K562 (cell line): ENCODE measurements around the gene KRT75. TPM values are rescaled to one million over a fixed set of nuclear protein-coding genes. Genes with fewer than 3 reads are reported as not detected.

Experiments
- SIN3A ChIP-seq, 2 experiments: fragments of 150-350 bp in 1 of 2; IDR thresholded peaks; 2 replicates each; pipeline ENCODE4 v1.6.1; 2011 to 2016; ENCODE audit warnings: borderline replicate concordance in 2 of 2, low read depth in 2 of 2, low read length in 2 of 2, mild to moderate bottlenecking in 2 of 2, moderate library complexity in 2 of 2; ENCODE audit not compliant: control insufficient read depth in 1 of 2
- polyA plus RNA-seq, 8 experiments: library from polyadenylated mRNA; depleted of rRNA in 4 of 8; stranded (reverse) in 5 of 8; unstranded in 3 of 8; fragments of >200 nt; fragmentation: Nextera tagmentation in 2 of 8; fragmentation: Illumina TruSeq in 1 of 8; extraction: Ambion mirVana in 2 of 8; extraction: Trizol in 1 of 8; gene quantifications; 2 replicates each; pipeline versions ENCODE4 v1.2.1 to v1.2.3, GENCODE V29; 2011 to 2014; ENCODE audit warnings: inconsistent platforms in 1 of 8, missing spikeins in 1 of 8
- total RNA-seq, 7 experiments: library from RNA; depleted of rRNA in 6 of 7; stranded (reverse); fragments of >200 nt in 6 of 7; fragmentation: Illumina TruSeq in 2 of 7; extraction: Trizol in 2 of 7; gene quantifications; 2 replicates each; pipeline versions ENCODE4 v1.2.1 to v1.2.3, GENCODE V29; 2011 to 2021; ENCODE audit warnings: low replicate concordance in 1 of 7
- TF ChIP-seq, protein P1 (sequence below): fragments of 450-650 bp; IDR thresholded peaks from 2 replicates; pipeline ENCODE4 v1.6.1; 2016; ENCODE audit warnings: low read depth

The KRT75 gene
- total and polyA plus RNA-seq, 9 of the 15 experiments (the other 6 are each of a cell fraction or from before 2014, with no cell fraction given): not detected

DNA sequence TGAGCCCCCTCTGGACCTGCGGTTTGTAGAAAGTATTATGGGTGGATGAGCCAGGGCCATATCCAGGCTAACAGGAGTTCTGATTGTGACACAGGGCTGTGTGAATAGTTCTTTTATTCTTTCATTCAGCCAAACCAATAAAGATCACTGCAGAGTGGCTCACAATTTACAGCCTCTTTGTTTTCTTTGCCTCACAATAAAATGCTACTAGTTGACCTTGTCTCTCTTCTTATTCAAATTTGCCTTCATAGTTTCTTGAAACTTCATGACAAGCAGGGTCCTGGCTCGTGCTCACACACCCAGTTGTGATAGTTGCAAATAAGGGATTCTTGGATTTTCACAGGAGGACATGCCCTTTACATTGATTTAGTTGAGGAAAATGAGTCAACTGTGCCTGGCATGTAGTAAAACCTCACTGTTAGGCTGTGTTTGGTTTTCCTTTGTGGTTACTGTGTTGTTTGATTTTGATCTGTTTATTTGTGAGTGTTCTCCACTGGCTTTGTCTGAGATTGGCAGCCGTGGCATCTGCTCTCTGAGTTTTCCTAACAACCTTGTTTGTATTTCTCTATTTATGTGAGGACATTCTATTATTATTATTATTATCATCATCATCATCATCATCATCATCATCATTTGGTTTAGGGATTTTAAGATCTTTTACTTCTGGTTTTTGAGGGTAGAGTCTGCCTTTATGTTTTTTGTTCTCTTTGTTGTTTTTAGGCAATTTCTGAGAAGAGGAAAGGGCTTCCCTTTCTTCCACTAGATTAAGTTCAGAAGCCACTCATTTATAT, 20.4 kb upstream of the KRT75 start (continued):
- TF ChIP-seq, protein P1, sequence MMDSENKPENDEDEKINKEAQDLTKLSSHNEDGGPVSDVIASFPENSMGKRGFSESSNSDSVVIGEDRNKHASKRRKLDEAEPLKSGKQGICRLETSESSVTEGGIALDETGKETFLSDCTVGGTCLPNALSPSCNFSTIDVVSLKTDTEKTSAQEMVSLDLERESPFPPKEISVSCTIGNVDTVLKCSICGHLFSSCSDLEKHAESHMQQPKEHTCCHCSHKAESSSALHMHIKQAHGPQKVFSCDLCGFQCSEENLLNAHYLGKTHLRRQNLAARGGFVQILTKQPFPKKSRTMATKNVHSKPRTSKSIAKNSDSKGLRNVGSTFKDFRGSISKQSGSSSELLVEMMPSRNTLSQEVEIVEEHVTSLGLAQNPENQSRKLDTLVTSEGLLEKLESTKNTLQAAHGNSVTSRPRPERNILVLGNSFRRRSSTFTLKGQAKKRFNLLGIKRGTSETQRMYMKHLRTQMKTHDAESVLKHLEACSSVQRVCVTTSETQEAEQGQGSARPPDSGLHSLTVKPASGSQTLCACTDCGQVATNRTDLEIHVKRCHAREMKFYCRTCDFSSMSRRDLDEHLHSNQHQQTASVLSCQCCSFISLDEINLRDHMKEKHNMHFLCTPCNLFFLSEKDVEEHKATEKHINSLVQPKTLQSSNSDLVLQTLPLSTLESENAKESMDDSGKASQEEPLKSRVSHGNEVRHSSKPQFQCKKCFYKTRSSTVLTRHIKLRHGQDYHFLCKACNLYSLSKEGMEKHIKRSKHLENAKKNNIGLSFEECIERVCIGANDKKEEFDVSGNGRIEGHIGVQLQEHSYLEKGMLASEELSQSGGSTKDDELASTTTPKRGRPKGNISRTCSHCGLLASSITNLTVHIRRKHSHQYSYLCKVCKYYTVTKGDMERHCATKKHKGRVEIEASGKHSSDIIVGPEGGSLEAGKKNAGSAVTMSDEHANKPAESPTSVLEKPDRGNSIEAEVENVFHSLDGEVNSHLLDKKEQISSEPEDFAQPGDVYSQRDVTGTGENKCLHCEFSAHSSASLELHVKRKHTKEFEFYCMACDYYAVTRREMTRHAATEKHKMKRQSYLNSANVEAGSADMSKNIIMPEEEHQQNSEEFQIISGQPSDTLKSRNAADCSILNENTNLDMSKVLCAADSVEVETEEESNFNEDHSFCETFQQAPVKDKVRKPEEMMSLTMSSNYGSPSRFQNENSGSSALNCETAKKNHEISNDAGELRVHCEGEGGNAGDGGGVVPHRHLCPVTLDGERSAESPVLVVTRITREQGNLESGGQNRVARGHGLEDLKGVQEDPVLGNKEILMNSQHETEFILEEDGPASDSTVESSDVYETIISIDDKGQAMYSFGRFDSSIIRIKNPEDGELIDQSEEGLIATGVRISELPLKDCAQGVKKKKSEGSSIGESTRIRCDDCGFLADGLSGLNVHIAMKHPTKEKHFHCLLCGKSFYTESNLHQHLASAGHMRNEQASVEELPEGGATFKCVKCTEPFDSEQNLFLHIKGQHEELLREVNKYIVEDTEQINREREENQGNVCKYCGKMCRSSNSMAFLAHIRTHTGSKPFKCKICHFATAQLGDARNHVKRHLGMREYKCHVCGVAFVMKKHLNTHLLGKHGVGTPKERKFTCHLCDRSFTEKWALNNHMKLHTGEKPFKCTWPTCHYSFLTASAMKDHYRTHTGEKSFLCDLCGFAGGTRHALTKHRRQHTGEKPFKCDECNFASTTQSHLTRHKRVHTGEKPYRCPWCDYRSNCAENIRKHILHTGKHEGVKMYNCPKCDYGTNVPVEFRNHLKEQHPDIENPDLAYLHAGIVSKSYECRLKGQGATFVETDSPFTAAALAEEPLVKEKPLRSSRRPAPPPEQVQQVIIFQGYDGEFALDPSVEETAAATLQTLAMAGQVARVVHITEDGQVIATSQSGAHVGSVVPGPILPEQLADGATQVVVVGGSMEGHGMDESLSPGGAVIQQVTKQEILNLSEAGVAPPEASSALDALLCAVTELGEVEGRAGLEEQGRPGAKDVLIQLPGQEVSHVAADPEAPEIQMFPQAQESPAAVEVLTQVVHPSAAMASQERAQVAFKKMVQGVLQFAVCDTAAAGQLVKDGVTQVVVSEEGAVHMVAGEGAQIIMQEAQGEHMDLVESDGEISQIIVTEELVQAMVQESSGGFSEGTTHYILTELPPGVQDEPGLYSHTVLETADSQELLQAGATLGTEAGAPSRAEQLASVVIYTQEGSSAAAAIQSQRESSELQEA: no peak
- TF ChIP-seq SIN3A (IDR thresholded peaks at IDR 0.05; ENCODE audit: borderline replicate concordance in 2 of 2, control insufficient read depth in 1 of 2, low read depth in 2 of 2, low read length in 2 of 2): no peak
